Hepatocyte (in vitro differentiated cells): ENCODE data around the gene CDC42BPA.
"Not testable (repeated sequence)": the region's sequence is repeated elsewhere in the genome, so short reads cannot be mapped to it uniquely, and the experiment has no call there.

Experiments
- EZH2phosphoT487 ChIP-seq: fragments of 200-600 bp; sonication (generic); IDR thresholded peaks from one replicate; pipeline ENCODE4 v1.6.1; 2018; ENCODE audit warnings: antibody characterized with exemption, mild to moderate bottlenecking, low read depth, moderate library complexity; ENCODE audit not compliant: unreplicated experiment, severe bottlenecking
- TF ChIP-seq, protein P1 (sequence below): fragments of 200-600 bp; sonication (generic); IDR thresholded peaks from 2 replicates; pipeline ENCODE4 v1.5.1; 2016; ENCODE audit warnings: antibody characterized with exemption, mild to moderate bottlenecking; ENCODE audit not compliant: poor library complexity

GRCh38 chr1:226999579-226999978 is 318.7 kb downstream of the CDC42BPA start:
- TF ChIP-seq, protein P1, sequence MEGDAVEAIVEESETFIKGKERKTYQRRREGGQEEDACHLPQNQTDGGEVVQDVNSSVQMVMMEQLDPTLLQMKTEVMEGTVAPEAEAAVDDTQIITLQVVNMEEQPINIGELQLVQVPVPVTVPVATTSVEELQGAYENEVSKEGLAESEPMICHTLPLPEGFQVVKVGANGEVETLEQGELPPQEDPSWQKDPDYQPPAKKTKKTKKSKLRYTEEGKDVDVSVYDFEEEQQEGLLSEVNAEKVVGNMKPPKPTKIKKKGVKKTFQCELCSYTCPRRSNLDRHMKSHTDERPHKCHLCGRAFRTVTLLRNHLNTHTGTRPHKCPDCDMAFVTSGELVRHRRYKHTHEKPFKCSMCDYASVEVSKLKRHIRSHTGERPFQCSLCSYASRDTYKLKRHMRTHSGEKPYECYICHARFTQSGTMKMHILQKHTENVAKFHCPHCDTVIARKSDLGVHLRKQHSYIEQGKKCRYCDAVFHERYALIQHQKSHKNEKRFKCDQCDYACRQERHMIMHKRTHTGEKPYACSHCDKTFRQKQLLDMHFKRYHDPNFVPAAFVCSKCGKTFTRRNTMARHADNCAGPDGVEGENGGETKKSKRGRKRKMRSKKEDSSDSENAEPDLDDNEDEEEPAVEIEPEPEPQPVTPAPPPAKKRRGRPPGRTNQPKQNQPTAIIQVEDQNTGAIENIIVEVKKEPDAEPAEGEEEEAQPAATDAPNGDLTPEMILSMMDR = not testable (repeated sequence)
- not testable (repeated sequence) for TF ChIP-seq EZH2phosphoT487
